ENCODE data around the gene SLC28A3. TPM values are rescaled to one million over a fixed set of nuclear protein-coding genes. Genes with fewer than 3 reads are reported as not detected.

Gene SLC28A3
- total RNA-seq, 1 donor, result 0.72 TPM

DNA sequence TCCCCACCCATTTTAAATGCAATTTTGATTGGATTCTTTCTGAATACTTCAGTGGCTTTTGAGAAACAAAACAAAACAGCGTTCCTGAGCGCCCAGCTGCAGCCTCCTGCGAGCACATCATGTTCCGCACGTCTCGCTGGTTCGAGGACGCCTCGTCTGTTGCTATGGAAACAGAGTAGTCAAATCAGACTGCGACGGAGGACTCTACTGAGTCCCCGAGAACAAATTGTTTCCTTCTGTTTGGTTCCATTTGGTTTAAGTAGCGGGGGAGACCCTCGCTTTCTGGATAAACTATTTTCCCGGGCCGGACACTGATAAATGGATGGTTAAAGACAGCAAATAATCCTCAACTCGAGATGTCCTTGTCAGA, 69.0 kb downstream of the SLC28A3 start:
- H3K27ac ChIP-seq (ENCODE audit: low read depth, low read length), result no peak overlapping the region
- no peak for DNase-seq (ENCODE audit: insufficient read length, low spot score, missing footprints)
- H3K4me1 ChIP-seq (ENCODE audit: insufficient read depth, low read length), result no peaks in the 10 kb centered on the region
- peak overlapping the region; percentile 75 for H3K4me2 ChIP-seq (ENCODE audit: insufficient read depth, low read length)
- no peaks in the 10 kb centered on the region for H3K9me3 ChIP-seq (ENCODE audit: low read depth, low read length)
- TF ChIP-seq, protein P1, sequence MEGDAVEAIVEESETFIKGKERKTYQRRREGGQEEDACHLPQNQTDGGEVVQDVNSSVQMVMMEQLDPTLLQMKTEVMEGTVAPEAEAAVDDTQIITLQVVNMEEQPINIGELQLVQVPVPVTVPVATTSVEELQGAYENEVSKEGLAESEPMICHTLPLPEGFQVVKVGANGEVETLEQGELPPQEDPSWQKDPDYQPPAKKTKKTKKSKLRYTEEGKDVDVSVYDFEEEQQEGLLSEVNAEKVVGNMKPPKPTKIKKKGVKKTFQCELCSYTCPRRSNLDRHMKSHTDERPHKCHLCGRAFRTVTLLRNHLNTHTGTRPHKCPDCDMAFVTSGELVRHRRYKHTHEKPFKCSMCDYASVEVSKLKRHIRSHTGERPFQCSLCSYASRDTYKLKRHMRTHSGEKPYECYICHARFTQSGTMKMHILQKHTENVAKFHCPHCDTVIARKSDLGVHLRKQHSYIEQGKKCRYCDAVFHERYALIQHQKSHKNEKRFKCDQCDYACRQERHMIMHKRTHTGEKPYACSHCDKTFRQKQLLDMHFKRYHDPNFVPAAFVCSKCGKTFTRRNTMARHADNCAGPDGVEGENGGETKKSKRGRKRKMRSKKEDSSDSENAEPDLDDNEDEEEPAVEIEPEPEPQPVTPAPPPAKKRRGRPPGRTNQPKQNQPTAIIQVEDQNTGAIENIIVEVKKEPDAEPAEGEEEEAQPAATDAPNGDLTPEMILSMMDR (IDR thresholded peaks at IDR 0.05; ENCODE audit: extremely low read depth, low read depth, low read length), result no peak
- peak overlapping the region; percentile 65 for H2AFZ ChIP-seq (ENCODE audit: low read length)
- H3K27me3 ChIP-seq (ENCODE audit: insufficient read depth, low read length), result peaks cover 19% of the 10 kb centered on the region
- peak overlapping the region; percentile 62 for H3K4me3 ChIP-seq (ENCODE audit: insufficient read depth, low read length)
- no peaks in the 10 kb centered on the region for H4K20me1 ChIP-seq (ENCODE audit: insufficient read depth, low read length)
- no peaks in the 10 kb centered on the region for H3K79me2 ChIP-seq (ENCODE audit: insufficient read depth, low read length)
- no peaks in the 10 kb centered on the region for H3K36me3 ChIP-seq (ENCODE audit: insufficient read depth, low read length)

DNA sequence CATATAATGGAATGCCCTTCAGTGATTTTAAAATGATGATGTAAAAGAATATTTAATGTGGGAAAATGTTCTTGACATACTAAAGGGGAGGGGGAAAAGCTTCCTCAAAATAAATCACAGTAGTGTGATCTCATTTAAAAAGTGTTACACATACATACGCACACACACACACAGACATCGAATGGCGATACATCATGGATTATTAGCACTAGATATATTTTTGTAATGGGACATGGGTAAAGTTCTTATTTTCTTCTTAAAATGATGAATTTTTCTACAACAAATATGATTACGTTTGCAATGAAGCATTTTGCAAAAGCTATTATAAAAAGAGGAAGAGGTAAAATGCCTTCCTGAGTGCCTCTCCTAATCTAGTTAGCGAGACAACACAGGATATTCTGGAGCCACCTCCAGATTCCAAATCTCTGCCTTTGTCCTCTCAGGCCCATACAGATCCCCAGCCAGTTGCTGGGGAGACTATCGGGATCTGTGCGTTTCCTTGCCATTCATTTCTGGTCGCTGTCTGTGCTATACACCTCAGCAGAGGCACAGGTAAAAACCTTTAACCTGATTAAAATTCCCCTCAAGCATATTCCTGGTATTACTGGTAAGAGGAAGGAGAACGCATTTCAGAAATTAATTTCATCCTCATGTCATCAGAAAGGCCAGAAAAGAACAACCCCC, 69.6 kb downstream of the SLC28A3 start:
- TF ChIP-seq, protein P1 (IDR thresholded peaks at IDR 0.05; ENCODE audit: extremely low read depth, low read depth, low read length), result no peak
- Histone ChIP-seq H2AFZ (ENCODE audit: low read length) (no peak overlapping the region), H4K20me1 (ENCODE audit: insufficient read depth, low read length) (no peaks in the 10 kb centered on the region), H3K36me3 (ENCODE audit: insufficient read depth, low read length) (no peaks in the 10 kb centered on the region), H3K79me2 (ENCODE audit: insufficient read depth, low read length) (no peaks in the 10 kb centered on the region), H3K9me3 (ENCODE audit: low read depth, low read length) (no peaks in the 10 kb centered on the region), H3K4me3 (ENCODE audit: insufficient read depth, low read length) (peak overlapping the region; percentile 62), H3K27ac (ENCODE audit: low read depth, low read length) (no peak overlapping the region), H3K4me1 (ENCODE audit: insufficient read depth, low read length) (no peaks in the 10 kb centered on the region), H3K4me2 (ENCODE audit: insufficient read depth, low read length) (peak overlapping the region; percentile 75), H3K27me3 (ENCODE audit: insufficient read depth, low read length) (peaks cover 19% of the 10 kb centered on the region)
- no peak for DNase-seq (ENCODE audit: insufficient read length, low spot score, missing footprints)

DNA sequence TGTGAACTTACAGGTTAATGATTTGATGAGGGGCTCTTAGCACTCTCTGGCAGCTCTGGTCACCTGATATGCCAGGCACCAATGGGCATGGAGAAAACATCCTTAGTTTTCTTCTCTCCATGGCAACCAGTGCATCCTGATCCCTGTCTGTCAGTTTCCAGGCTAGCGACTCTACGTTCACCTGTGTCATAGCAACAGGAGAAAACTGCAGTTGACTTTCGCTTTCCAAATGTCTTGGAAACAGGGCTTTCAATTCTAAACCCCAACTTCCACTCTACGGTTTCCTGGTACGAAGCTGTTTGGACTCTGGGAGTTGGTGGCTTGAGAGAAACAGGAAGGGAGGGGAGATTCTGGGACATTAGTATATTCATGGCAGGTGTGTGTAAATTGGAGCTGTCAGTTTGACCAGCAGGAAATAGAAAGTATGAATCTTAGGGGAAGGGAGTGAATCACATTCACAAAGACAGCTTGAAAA, 74.4 kb downstream of the SLC28A3 start:
- Histone ChIP-seq H2AFZ (ENCODE audit: low read length) (no peak overlapping the region), H3K27me3 (ENCODE audit: insufficient read depth, low read length) (peaks cover 15% of the 10 kb centered on the region), H3K4me1 (ENCODE audit: insufficient read depth, low read length) (peaks cover under 1% of the 10 kb centered on the region), H3K79me2 (ENCODE audit: insufficient read depth, low read length) (no peaks in the 10 kb centered on the region), H3K4me3 (ENCODE audit: insufficient read depth, low read length) (no peak overlapping the region), H3K4me2 (ENCODE audit: insufficient read depth, low read length) (no peak overlapping the region), H3K27ac (ENCODE audit: low read depth, low read length) (no peak overlapping the region), H3K9me3 (ENCODE audit: low read depth, low read length) (no peaks in the 10 kb centered on the region), H3K36me3 (ENCODE audit: insufficient read depth, low read length) (no peaks in the 10 kb centered on the region), H4K20me1 (ENCODE audit: insufficient read depth, low read length) (no peaks in the 10 kb centered on the region)
- no peak for DNase-seq (ENCODE audit: insufficient read length, low spot score, missing footprints)
- TF ChIP-seq, protein P1 (IDR thresholded peaks at IDR 0.05; ENCODE audit: extremely low read depth, low read depth, low read length), result no peak

DNA sequence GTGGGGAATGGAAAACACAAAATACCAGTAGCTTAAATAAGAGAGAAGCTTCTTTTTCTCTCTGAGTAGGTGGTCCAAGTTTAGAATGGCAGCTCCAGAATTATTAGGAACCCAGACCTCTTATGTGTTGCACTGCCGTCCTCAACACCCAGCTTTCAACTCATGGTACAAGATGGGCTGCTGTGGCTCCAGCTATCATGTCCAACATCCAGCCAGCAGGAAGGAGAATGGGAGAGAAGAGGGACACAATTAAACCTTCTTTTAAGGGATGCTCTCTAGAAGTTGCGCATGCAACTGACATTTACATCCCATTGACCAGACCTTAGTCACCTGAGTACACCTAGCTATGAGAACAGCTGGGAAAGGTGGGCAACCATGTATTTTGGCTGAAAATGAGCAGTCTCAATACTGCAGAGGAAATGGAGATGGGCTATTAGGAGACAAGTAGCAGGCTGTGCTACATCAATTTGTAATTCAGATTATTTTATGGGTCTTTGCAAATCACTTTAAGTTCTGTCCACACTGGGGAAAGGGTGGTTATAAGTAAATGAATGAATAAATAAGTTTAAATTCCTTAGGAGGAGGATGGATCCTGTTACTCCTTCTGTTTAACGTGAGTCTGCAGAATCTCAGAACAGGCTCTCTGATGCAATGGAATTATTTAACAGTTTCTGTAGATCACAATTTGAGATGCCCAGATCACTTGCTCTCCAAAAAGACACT, 76.1 kb downstream of the SLC28A3 start:
- H3K9me3 ChIP-seq (ENCODE audit: low read depth, low read length), result no peaks in the 10 kb centered on the region
- H3K4me2 ChIP-seq (ENCODE audit: insufficient read depth, low read length), result no peak overlapping the region
- H3K27me3 ChIP-seq (ENCODE audit: insufficient read depth, low read length), result peaks cover 14% of the 10 kb centered on the region
- TF ChIP-seq, protein P1 (IDR thresholded peaks at IDR 0.05; ENCODE audit: extremely low read depth, low read depth, low read length), result no peak
- no peaks in the 10 kb centered on the region for H3K36me3 ChIP-seq (ENCODE audit: insufficient read depth, low read length)
- peaks cover 2% of the 10 kb centered on the region for H3K4me1 ChIP-seq (ENCODE audit: insufficient read depth, low read length)
- H3K4me3 ChIP-seq (ENCODE audit: insufficient read depth, low read length), result no peak overlapping the region
- H3K27ac ChIP-seq (ENCODE audit: low read depth, low read length), result no peak overlapping the region
- H3K79me2 ChIP-seq (ENCODE audit: insufficient read depth, low read length), result no peaks in the 10 kb centered on the region
- H4K20me1 ChIP-seq (ENCODE audit: insufficient read depth, low read length), result no peaks in the 10 kb centered on the region
- no peak for DNase-seq (ENCODE audit: insufficient read length, low spot score, missing footprints)
- H2AFZ ChIP-seq (ENCODE audit: low read length), result no peak overlapping the region

Measured in osteoblast (primary cell).